ENCODE measurements around the gene OR2B6.

The OR2B6 gene

GRCh38 chr6:28005152-28005890 is 48.3 kb downstream of the OR2B6 start:
- no peak for TF ChIP-seq CTCF (IDR thresholded peaks at IDR 0.05; ENCODE audit: insufficient read depth, missing control alignments)
- FAIRE-seq (no peak), DNase-seq (ENCODE audit: insufficient read length, low spot score) (no peak)

GRCh38 chr6:28005975-28006374 is 48.9 kb downstream of the OR2B6 start:
- DNase-seq (ENCODE audit: insufficient read length, low spot score) (no peak), FAIRE-seq (no peak)
- TF ChIP-seq CTCF (IDR thresholded peaks at IDR 0.05; ENCODE audit: insufficient read depth, missing control alignments), result no peak

Measured in D721Med (cell line).